GM23248 (cell line): ENCODE data around the gene ZNF45. TPM values are rescaled to one million over a fixed set of nuclear protein-coding genes. Genes with fewer than 3 reads are reported as not detected.

Source experiments
- DNase-seq: peaks from one replicate; pipeline ENCODE4 v3.0.0-alpha.2; 2015
- H2AFZ ChIP-seq: fragments of 200-600 bp; sonication (generic); 2 replicates; pipeline ENCODE4 v1.6.1; 2016; ENCODE audit warnings: antibody characterized with exemption
- H3F3A ChIP-seq: fragments of 200-600 bp; sonication (generic); 2 replicates; pipeline ENCODE4 v1.6.1; 2016; ENCODE audit warnings: mild to moderate bottlenecking, antibody characterized with exemption, mixed run types; ENCODE audit not compliant: insufficient read depth
- H3K27ac ChIP-seq: fragments of 200-600 bp; sonication (generic); 2 replicates; pipeline ENCODE4 v1.5.1; 2016; ENCODE audit warnings: mild to moderate bottlenecking
- H3K27me3 ChIP-seq: fragments of 200-600 bp; sonication (generic); replicated peaks from 2 replicates; pipeline ENCODE4 v1.6.1; 2016; ENCODE audit warnings: mild to moderate bottlenecking; ENCODE audit not compliant: insufficient read depth
- H3K36me3 ChIP-seq: fragments of 200-600 bp; sonication (generic); 2 replicates; pipeline ENCODE4 v1.6.1; 2016; ENCODE audit warnings: low read depth, mild to moderate bottlenecking
- H3K4me1 ChIP-seq: fragments of 200-600 bp; sonication (generic); 2 replicates; pipeline ENCODE4 v1.6.1; 2016; ENCODE audit warnings: mild to moderate bottlenecking; ENCODE audit not compliant: insufficient read depth
- H3K4me2 ChIP-seq: fragments of 200-600 bp; sonication (generic); one replicate; pipeline ENCODE4 v1.6.1; 2016; ENCODE audit warnings: mild to moderate bottlenecking; ENCODE audit not compliant: unreplicated experiment
- H3K4me3 ChIP-seq: fragments of 200-600 bp; sonication (generic); 2 replicates; pipeline ENCODE4 v1.5.1; 2016; ENCODE audit warnings: mild to moderate bottlenecking
- H3K79me2 ChIP-seq: fragments of 200-600 bp; sonication (generic); 2 replicates; pipeline ENCODE4 v1.6.1; 2016; ENCODE audit warnings: mild to moderate bottlenecking; ENCODE audit not compliant: insufficient read depth
- H3K9ac ChIP-seq: fragments of 200-600 bp; sonication (generic); 2 replicates; pipeline ENCODE4 v1.6.1; 2016; ENCODE audit warnings: mild to moderate bottlenecking
- H3K9me2 ChIP-seq: fragments of 200-600 bp; sonication (generic); 2 replicates; pipeline ENCODE4 v1.6.1; 2016; ENCODE audit warnings: mixed run types, mild to moderate bottlenecking, moderate library complexity; ENCODE audit not compliant: insufficient read depth
- H3K9me3 ChIP-seq: fragments of 200-600 bp; sonication (generic); one replicate; pipeline ENCODE4 v1.6.1; 2017; ENCODE audit warnings: low read depth
- H4K20me1 ChIP-seq: fragments of 200-600 bp; sonication (generic); 2 replicates; pipeline ENCODE4 v1.6.0; 2016; ENCODE audit not compliant: insufficient read depth
- EZH2 ChIP-seq: fragments of 200-600 bp; sonication (generic); IDR thresholded peaks from 2 replicates; pipeline ENCODE4 v1.6.1; 2018; ENCODE audit warnings: antibody characterized with exemption, mild to moderate bottlenecking; ENCODE audit not compliant: insufficient read depth, poor library complexity, severe bottlenecking
- EZH2phosphoT487 ChIP-seq: fragments of 200-600 bp; sonication (generic); IDR thresholded peaks from 2 replicates; pipeline ENCODE4 v1.6.1; 2018; ENCODE audit warnings: antibody characterized with exemption, moderate library complexity, mild to moderate bottlenecking, low read depth; ENCODE audit not compliant: insufficient read depth
- WGBS, 2 experiments: methylation state at CpG; one replicate each; pipeline ENCODE4 v1.1.6; 2015 to 2017; ENCODE audit warnings: low lambda C conversion rate in 2 of 2, low coverage in 1 of 2; ENCODE audit errors: missing lambda C conversion rate in 2 of 2; 5-methylcytosine and 5-hydroxymethylcytosine counted together
- in situ Hi-C: fragments of 300-500 bp; cut with MboI; formaldehyde crosslinking; loops from 2 replicates; pipeline ENCODE4 v1.15.0; 2020
- polyA plus RNA-seq: library from polyadenylated mRNA; unstranded; fragments of >200 nt; fragmentation: Nextera tagmentation; extraction: Ambion mirVana; gene quantifications from 2 replicates; pipeline ENCODE4 v1.2.1, GENCODE V29; 2016
- total RNA-seq: library from RNA; depleted of rRNA; stranded (reverse); fragments of >200 nt; shearing (Covaris generic); gene quantifications from 2 replicates; pipeline ENCODE4 v1.2.3, GENCODE V29; 2014

ZNF45 gene
- total and polyA plus RNA-seq, 2 experiments from 2014 or later = 7.7 to 8.9 TPM

GRCh38 chr19:43934055-43934984 lies 762 bp downstream of the ZNF45 start:
- peak; percentile 39 for DNase-seq
- Histone ChIP-seq H3K4me2 (peak overlapping the region; percentile 95), H3K36me3 (peaks cover 22% of the 10 kb centered on the region), H3K79me2 (peaks cover 31% of the 10 kb centered on the region), H3K27me3 (no peaks in the 10 kb centered on the region), H3K9me3 (no peaks in the 10 kb centered on the region), H4K20me1 (no peaks in the 10 kb centered on the region), H2AFZ (peak overlapping the region; percentile 93), H3K27ac (peak overlapping the region; percentile 60), H3K9me2 (no peaks in the 10 kb centered on the region), H3F3A (peaks cover 11% of the 10 kb centered on the region), H3K4me1 (peaks cover 9% of the 10 kb centered on the region; the same call in 1 of the 2 replicates), H3K9ac (peak overlapping the region; percentile 78), H3K4me3 (peak overlapping the region; percentile 84)
- TF ChIP-seq EZH2 (no peak), EZH2phosphoT487 (no peak)
- in situ Hi-C loops = no loop called here
- 16% methylated on average over 15 of the region's 15 CpGs for WGBS, 2 experiments

GRCh38 chr19:43928820-43929219 lies 6.3 kb downstream of the ZNF45 start:
- no peaks in the 10 kb centered on the region for H3K9me2 ChIP-seq
- no peaks in the 10 kb centered on the region for H3K9me3 ChIP-seq
- H3K79me2 ChIP-seq = peaks cover 25% of the 10 kb centered on the region
- H3F3A ChIP-seq = peaks cover 2% of the 10 kb centered on the region
- H4K20me1 ChIP-seq = no peaks in the 10 kb centered on the region
- TF ChIP-seq EZH2phosphoT487 (no peak), EZH2 (no peak)
- H2AFZ ChIP-seq = no peak overlapping the region
- 96 to 97% methylated on average over 5 of the region's 5 CpGs for WGBS, 2 experiments
- in situ Hi-C loops = no loop called here
- peaks cover 5% of the 10 kb centered on the region; the same call in 1 of the 2 replicates for H3K4me1 ChIP-seq
- H3K36me3 ChIP-seq = peaks cover 56% of the 10 kb centered on the region
- no peak overlapping the region for H3K4me3 ChIP-seq
- DNase-seq = no peak
- no peak overlapping the region for H3K9ac ChIP-seq
- H3K4me2 ChIP-seq = no peak overlapping the region
- H3K27ac ChIP-seq = no peak overlapping the region
- no peaks in the 10 kb centered on the region for H3K27me3 ChIP-seq

DNA sequence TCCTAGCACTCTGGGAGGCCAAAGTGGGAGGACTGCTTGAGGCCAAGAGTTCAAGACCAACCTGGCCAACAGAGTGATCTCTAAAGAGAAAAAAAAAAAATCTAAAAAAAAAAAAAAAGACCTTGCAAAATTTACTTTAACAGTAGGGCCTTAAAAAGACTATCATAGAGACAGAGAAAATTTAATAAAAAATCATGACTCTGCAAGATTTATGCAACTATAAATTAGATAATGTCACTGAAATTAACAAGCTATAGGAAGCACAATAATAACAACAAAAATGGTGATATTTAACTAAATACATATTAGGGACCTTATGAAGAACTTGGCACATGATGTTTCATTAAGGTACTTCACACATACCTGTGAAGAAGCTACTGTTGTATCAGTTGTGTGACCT lies 11.2 kb downstream of the ZNF45 start:
- no peak overlapping the region for H3K4me2 ChIP-seq

DNA sequence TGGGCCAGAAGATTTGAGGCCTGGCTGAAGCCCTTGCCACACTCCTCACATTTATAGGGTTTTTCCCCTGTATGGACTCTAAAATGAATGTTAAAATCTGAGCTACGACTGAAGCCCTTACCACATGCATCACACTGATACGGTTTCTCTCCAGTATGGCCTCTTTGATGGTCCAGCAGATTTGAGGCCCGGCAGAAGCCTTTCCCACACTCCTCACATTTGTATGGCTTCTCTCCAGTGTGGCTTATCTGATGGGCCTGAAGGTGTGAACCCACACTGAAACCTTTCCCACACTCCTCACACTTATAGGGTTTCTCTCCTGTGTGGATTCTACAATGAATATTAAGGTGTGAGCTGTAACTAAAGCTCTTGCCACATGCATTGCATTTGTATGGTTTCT lies 21.0 kb downstream of the ZNF45 start:
- H3K36me3 ChIP-seq = peaks cover 68% of the 10 kb centered on the region
- WGBS, 2 experiments = 76 to 85% methylated on average over 3 of the region's 3 CpGs

More for the DNA sequence above, 11.2 kb downstream of the ZNF45 start:
- no peaks in the 10 kb centered on the region for H3K27me3 ChIP-seq
- no peaks in the 10 kb centered on the region for H3F3A ChIP-seq
- no peak overlapping the region for H3K27ac ChIP-seq
- no peak for TF ChIP-seq EZH2
- TF ChIP-seq EZH2phosphoT487 = no peak
- DNase-seq = no peak
- no peaks in the 10 kb centered on the region for H4K20me1 ChIP-seq
- in situ Hi-C loops = no loop called here
- H3K4me3 ChIP-seq = no peak overlapping the region
- no peaks in the 10 kb centered on the region for H3K4me1 ChIP-seq
- H3K79me2 ChIP-seq = no peaks in the 10 kb centered on the region
- H3K9ac ChIP-seq = no peak overlapping the region
- H2AFZ ChIP-seq = no peak overlapping the region
- H3K36me3 ChIP-seq = peaks cover 75% of the 10 kb centered on the region
- no peaks in the 10 kb centered on the region for H3K9me2 ChIP-seq
- H3K9me3 ChIP-seq = no peaks in the 10 kb centered on the region

More for the DNA sequence above, 21.0 kb downstream of the ZNF45 start:
- H3K27me3 ChIP-seq = no peaks in the 10 kb centered on the region
- in situ Hi-C loops = no loop called here
- H3F3A ChIP-seq = 0 out of 2 replicates have a peak, but pooled peaks cover 4% of the 10 kb centered on the region
- no peak overlapping the region for H3K4me2 ChIP-seq
- H3K9me2 ChIP-seq = no peaks in the 10 kb centered on the region
- no peak overlapping the region for H3K9ac ChIP-seq
- TF ChIP-seq EZH2 (no peak), EZH2phosphoT487 (no peak)
- no peak overlapping the region for H3K27ac ChIP-seq
- H2AFZ ChIP-seq = no peak overlapping the region
- no peak overlapping the region for H3K4me3 ChIP-seq
- H3K9me3 ChIP-seq = peaks cover 5% of the 10 kb centered on the region
- DNase-seq = no peak
- H3K4me1 ChIP-seq = no peaks in the 10 kb centered on the region
- no peaks in the 10 kb centered on the region for H4K20me1 ChIP-seq
- H3K79me2 ChIP-seq = no peaks in the 10 kb centered on the region
